Measurements from ENCODE around the gene ZNF521.
"Not testable (repeated sequence)": the region's sequence is repeated elsewhere in the genome, so short reads cannot be mapped to it uniquely, and the experiment has no call there.

ZNF521 gene

DNA sequence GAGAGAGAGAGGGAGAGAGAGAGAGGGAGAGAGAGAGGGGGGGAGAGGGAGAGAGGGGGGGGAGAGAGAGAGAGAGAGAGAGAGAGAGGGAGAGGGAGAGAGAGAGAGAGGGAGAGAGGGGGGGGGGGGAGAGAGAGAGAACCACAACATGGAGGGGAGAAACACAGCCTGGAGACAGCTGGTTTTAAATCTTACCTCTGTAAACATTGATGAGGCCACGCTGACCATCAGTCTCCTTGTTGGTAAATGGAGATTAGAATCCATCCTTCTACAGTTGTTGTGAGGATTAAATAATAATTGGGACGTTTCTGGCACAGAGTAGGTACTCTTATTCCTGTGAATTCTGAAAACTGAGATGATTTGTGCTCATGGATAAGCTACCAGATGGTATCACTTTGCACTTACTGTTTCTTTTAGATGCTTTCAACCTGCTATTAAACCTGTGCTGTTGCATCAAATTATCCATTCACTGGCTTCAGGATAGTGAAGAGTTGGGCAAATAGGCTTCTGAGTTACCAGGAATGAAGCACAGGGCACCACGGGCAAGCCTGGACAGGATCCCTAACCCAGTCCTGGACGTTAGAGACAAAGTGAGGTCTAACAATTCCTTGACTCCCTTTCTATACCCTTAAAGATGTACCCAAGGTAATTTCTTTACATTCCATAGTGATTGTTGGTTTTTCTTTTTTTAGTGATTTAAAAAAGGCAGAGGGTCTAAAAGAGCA, 318.1 kb downstream of the ZNF521 start:
- Histone ChIP-seq H3K4me1 (ENCODE audit: control insufficient read depth, insufficient read depth, low read length) (no peaks in the 10 kb centered on the region), H3K9me3 (ENCODE audit: control insufficient read depth in 2 of 2, low read length in 2 of 2) (no peaks in the 10 kb centered on the region), H3K27me3 (ENCODE audit: control insufficient read depth in 1 of 2, insufficient read depth in 2 of 2, low read length in 2 of 2) (no peaks in the 10 kb centered on the region), H3K9ac (ENCODE audit: low read length in 2 of 2) (no peak overlapping the region), H3K27ac (ENCODE audit: low read length) (no peak overlapping the region), H3K4me3 (ENCODE audit: low read length in 2 of 2) (no peak overlapping the region), H3K36me3 (ENCODE audit: control insufficient read depth in 2 of 2, insufficient read depth in 2 of 2, low read length in 2 of 2) (no peaks in the 10 kb centered on the region)

GRCh38 chr18:25033175-25033574, 318.8 kb downstream of the ZNF521 start:
- H3K27me3 ChIP-seq (ENCODE audit: control insufficient read depth in 1 of 2, insufficient read depth in 2 of 2, low read length in 2 of 2); H3K4me1 ChIP-seq (ENCODE audit: control insufficient read depth, insufficient read depth, low read length); H3K27ac ChIP-seq (ENCODE audit: low read length); H3K36me3 ChIP-seq (ENCODE audit: control insufficient read depth in 2 of 2, insufficient read depth in 2 of 2, low read length in 2 of 2); H3K4me3 ChIP-seq (ENCODE audit: low read length in 2 of 2); H3K9ac ChIP-seq (ENCODE audit: low read length in 2 of 2); H3K9me3 ChIP-seq (ENCODE audit: control insufficient read depth in 2 of 2, low read length in 2 of 2): not testable (repeated sequence)

DNA sequence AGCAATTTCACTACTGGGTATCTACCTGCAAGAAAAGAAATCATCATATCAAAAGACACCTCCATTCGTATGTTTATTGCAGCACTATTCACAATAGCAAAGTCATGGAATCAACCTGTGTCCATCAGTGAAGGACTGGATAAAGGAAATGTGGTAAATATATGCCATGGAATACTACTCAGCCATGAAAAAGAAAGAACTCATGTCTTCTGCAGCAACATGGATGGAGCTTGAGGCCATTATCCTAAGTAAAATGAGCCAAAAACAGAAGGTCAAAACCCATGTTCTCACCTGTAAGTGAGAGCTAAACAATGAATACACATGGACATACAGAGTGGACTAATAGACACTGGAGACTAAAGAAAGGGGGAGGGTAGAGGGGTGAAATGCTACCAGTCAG, 322.2 kb downstream of the ZNF521 start:
- Histone ChIP-seq H3K9me3 (ENCODE audit: control insufficient read depth in 2 of 2, low read length in 2 of 2) (no peaks in the 10 kb centered on the region), H3K9ac (ENCODE audit: low read length in 2 of 2) (no peak overlapping the region), H3K4me1 (ENCODE audit: control insufficient read depth, insufficient read depth, low read length) (no peaks in the 10 kb centered on the region), H3K4me3 (ENCODE audit: low read length in 2 of 2) (no peak overlapping the region), H3K36me3 (ENCODE audit: control insufficient read depth in 2 of 2, insufficient read depth in 2 of 2, low read length in 2 of 2) (no peaks in the 10 kb centered on the region), H3K27ac (ENCODE audit: low read length) (no peak overlapping the region), H3K27me3 (ENCODE audit: control insufficient read depth in 1 of 2, insufficient read depth in 2 of 2, low read length in 2 of 2) (no peaks in the 10 kb centered on the region)

- Histone ChIP-seq H3K4me3 (ENCODE audit: low read length in 2 of 2) (no peak overlapping the region), H3K9me3 (ENCODE audit: control insufficient read depth in 2 of 2, low read length in 2 of 2) (no peaks in the 10 kb centered on the region), H3K9ac (ENCODE audit: low read length in 2 of 2) (no peak overlapping the region), H3K4me1 (ENCODE audit: control insufficient read depth, insufficient read depth, low read length) (no peaks in the 10 kb centered on the region), H3K36me3 (ENCODE audit: control insufficient read depth in 2 of 2, insufficient read depth in 2 of 2, low read length in 2 of 2) (no peaks in the 10 kb centered on the region), H3K27me3 (ENCODE audit: control insufficient read depth in 1 of 2, insufficient read depth in 2 of 2, low read length in 2 of 2) (no peaks in the 10 kb centered on the region), H3K27ac (ENCODE audit: low read length) (no peak overlapping the region)
Measured at GRCh38 chr18:25019931-25020330, 332.0 kb downstream of the ZNF521 start.

GRCh38 chr18:25019086-25019860, 332.7 kb downstream of the ZNF521 start:
- H3K9ac ChIP-seq (ENCODE audit: low read length in 2 of 2), result no peak overlapping the region
- no peaks in the 10 kb centered on the region for H3K36me3 ChIP-seq (ENCODE audit: control insufficient read depth in 2 of 2, insufficient read depth in 2 of 2, low read length in 2 of 2)
- H3K27ac ChIP-seq (ENCODE audit: low read length), result no peak overlapping the region
- no peaks in the 10 kb centered on the region for H3K4me1 ChIP-seq (ENCODE audit: control insufficient read depth, insufficient read depth, low read length)
- H3K27me3 ChIP-seq (ENCODE audit: control insufficient read depth in 1 of 2, insufficient read depth in 2 of 2, low read length in 2 of 2), result no peaks in the 10 kb centered on the region
- H3K9me3 ChIP-seq (ENCODE audit: control insufficient read depth in 2 of 2, low read length in 2 of 2), result no peaks in the 10 kb centered on the region
- no peak overlapping the region for H3K4me3 ChIP-seq (ENCODE audit: low read length in 2 of 2)

- Histone ChIP-seq H3K27me3 (ENCODE audit: control insufficient read depth in 1 of 2, insufficient read depth in 2 of 2, low read length in 2 of 2) (no peaks in the 10 kb centered on the region), H3K36me3 (ENCODE audit: control insufficient read depth in 2 of 2, insufficient read depth in 2 of 2, low read length in 2 of 2) (no peaks in the 10 kb centered on the region), H3K27ac (ENCODE audit: low read length) (no peak overlapping the region), H3K9me3 (ENCODE audit: control insufficient read depth in 2 of 2, low read length in 2 of 2) (no peaks in the 10 kb centered on the region), H3K4me1 (ENCODE audit: control insufficient read depth, insufficient read depth, low read length) (no peaks in the 10 kb centered on the region), H3K9ac (ENCODE audit: low read length in 2 of 2) (no peak overlapping the region), H3K4me3 (ENCODE audit: low read length in 2 of 2) (no peak overlapping the region)
Measured at GRCh38 chr18:25016666-25017065, 335.3 kb downstream of the ZNF521 start.

GRCh38 chr18:25016181-25016580, 335.8 kb downstream of the ZNF521 start:
- no peak overlapping the region for H3K27ac ChIP-seq (ENCODE audit: low read length)
- H3K9me3 ChIP-seq (ENCODE audit: control insufficient read depth in 2 of 2, low read length in 2 of 2), result no peaks in the 10 kb centered on the region
- H3K9ac ChIP-seq (ENCODE audit: low read length in 2 of 2), result no peak overlapping the region
- H3K4me1 ChIP-seq (ENCODE audit: control insufficient read depth, insufficient read depth, low read length), result no peaks in the 10 kb centered on the region
- no peaks in the 10 kb centered on the region for H3K27me3 ChIP-seq (ENCODE audit: control insufficient read depth in 1 of 2, insufficient read depth in 2 of 2, low read length in 2 of 2)
- no peaks in the 10 kb centered on the region for H3K36me3 ChIP-seq (ENCODE audit: control insufficient read depth in 2 of 2, insufficient read depth in 2 of 2, low read length in 2 of 2)
- no peak overlapping the region for H3K4me3 ChIP-seq (ENCODE audit: low read length in 2 of 2)
